ENCODE data around the gene CDK13. TPM values are rescaled to one million over a fixed set of nuclear protein-coding genes. Genes with fewer than 3 reads are reported as not detected.

Gene CDK13
- total and polyA plus RNA-seq, 11 donors: 12.4 to 32.2 (median 24.1) TPM

- intact Hi-C loops (cut with DNase I): loop anchor here in 1 of 10 donors (10.0 kb wide), 1 partner anchor 61 kb away; no protein-coding TSS in a partner anchor
- H3K9me3 ChIP-seq: no peaks in the 10 kb centered on the region
- TF ChIP-seq CTCF (IDR thresholded peaks at IDR 0.05): no peak
- TF ChIP-seq POLR2A (IDR thresholded peaks at IDR 0.05): no peak
- ATAC-seq (no peak), DNase-seq (no peak)
- no peaks in the 10 kb centered on the region for H3K36me3 ChIP-seq
- H3K4me3 ChIP-seq: no peak overlapping the region
- H3K27ac ChIP-seq: no peak overlapping the region
- no peaks in the 10 kb centered on the region for H3K4me1 ChIP-seq
- no peaks in the 10 kb centered on the region for H3K27me3 ChIP-seq
These were observed 23.9 kb upstream of the CDK13 start for GRCh38 chr7:39926111-39926510.

GRCh38 chr7:39927018-39927417 lies 23.0 kb upstream of the CDK13 start:
- H3K4me3 ChIP-seq: no peak overlapping the region
- no peak for DNase-seq
- no peaks in the 10 kb centered on the region for H3K27me3 ChIP-seq
- intact Hi-C loops (cut with DNase I): loop anchor here in 1 of 10 donors (10.0 kb wide), 1 partner anchor 62 kb away; no protein-coding TSS in a partner anchor
- H3K9me3 ChIP-seq: no peaks in the 10 kb centered on the region
- H3K4me1 ChIP-seq: peaks cover 0 to 7% (median 0%) of the 10 kb centered on the region in 12 donors
- H3K27ac ChIP-seq: no peak overlapping the region
- H3K36me3 ChIP-seq: no peaks in the 10 kb centered on the region
- 93 to 96% (median 94%) methylated on average over 7 of the region's 7 CpGs for WGBS, 4 donors
- ATAC-seq: no peak
- TF ChIP-seq POLR2A (IDR thresholded peaks at IDR 0.05) (no peak), CTCF (IDR thresholded peaks at IDR 0.05) (no peak)

- ATAC-seq: no peak
- Histone ChIP-seq H3K27ac (no peak overlapping the region), H3K27me3 (no peaks in the 10 kb centered on the region), H3K36me3 (no peaks in the 10 kb centered on the region), H3K9me3 (no peaks in the 10 kb centered on the region), H3K4me3 (no peak overlapping the region), H3K4me1 (peaks cover 0 to 7% (median 0%) of the 10 kb centered on the region in 12 donors)
- TF ChIP-seq CTCF (IDR thresholded peaks at IDR 0.05) (no peak), POLR2A (IDR thresholded peaks at IDR 0.05) (no peak)
- DNase-seq: no peak
- intact Hi-C loops (cut with DNase I): no loop called here
- 95 to 100% (median 99%) methylated on average over 1 of the region's 1 CpG for WGBS, 4 donors
These were observed 15.9 kb upstream of the CDK13 start for GRCh38 chr7:39934132-39934531.

GRCh38 chr7:39936761-39937160 lies 13.3 kb upstream of the CDK13 start:
- Histone ChIP-seq H3K4me3 (no peak overlapping the region), H3K27me3 (no peaks in the 10 kb centered on the region), H3K27ac (no peak overlapping the region), H3K9me3 (no peaks in the 10 kb centered on the region), H3K36me3 (no peaks in the 10 kb centered on the region), H3K4me1 (peaks cover 0 to 1% (median 0%) of the 10 kb centered on the region in 12 donors)
- ATAC-seq (no peak), DNase-seq (no peak)
- intact Hi-C loops (cut with DNase I): no loop called here
- no peak for TF ChIP-seq POLR2A (IDR thresholded peaks at IDR 0.05)
- no peak for TF ChIP-seq CTCF (IDR thresholded peaks at IDR 0.05)
- 55 to 72% (median 63%) methylated on average over 3 of the region's 3 CpGs for WGBS, 4 donors
